HL-60/S4 treated with phorbol 12-myristate 13-acetate at 8.2 ng/mL for 4 days and 3 days (cell line): Measurements from ENCODE around the gene ZNF136.

Experiments
- in situ Hi-C: fragments of 300-500 bp; cut with MboI; formaldehyde crosslinking; loops from 2 replicates; pipeline ENCODE4 v1.15.0; 2022; ENCODE audit warnings: low sequenced_read_pairs

The ZNF136 gene

DNA sequence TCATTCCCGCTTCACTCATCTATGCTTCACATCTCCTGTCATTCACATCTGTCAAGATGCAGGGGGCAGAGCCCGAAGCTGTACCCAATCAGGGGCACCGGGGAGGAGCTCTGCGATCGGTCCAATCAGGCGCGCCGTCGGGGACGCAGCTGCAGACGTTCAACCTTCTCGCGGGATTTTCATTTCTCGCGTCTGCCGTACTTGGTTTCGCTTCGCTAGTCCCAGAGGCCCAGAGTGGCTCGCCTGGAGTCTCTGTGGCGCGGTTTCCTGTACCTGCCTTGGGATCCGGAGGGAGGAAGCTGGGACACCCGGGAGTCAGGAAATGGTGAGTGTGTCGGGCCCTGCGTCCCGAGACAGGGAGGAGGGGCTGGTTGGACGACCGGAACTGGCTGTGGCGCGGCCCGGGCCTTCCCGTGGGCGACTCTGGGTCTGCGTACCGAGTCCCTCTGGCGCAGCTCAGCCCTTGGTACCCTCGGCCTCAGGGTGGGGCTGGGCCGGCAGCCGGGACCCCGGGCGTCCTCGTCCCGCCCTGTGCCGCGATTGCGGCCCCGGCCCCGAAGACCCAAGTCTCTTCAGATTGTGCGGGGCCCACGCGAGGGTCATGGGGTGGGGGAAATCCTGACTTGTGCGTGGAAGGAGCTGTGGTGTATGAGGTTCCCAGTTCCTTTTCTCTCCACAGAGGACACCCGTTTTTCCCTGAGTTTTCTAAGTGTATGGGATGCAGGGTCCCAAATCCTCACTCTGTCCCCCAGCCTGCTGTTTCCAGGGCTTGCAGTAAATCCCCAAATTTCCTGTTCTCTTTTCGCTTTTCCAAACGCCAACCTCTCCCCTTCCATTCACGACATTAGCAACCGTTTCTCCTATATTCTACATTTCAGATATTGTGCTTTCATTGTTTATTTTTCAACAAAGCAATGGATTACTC is at the start of gene ZNF136:
Gene ZNF136, plus strand, starts transcription at position 215 of the 925 bp plus-strand sequence. Its CDS starts 108 bp downstream, at position 323.
- in situ Hi-C loops, result no loop called here

DNA sequence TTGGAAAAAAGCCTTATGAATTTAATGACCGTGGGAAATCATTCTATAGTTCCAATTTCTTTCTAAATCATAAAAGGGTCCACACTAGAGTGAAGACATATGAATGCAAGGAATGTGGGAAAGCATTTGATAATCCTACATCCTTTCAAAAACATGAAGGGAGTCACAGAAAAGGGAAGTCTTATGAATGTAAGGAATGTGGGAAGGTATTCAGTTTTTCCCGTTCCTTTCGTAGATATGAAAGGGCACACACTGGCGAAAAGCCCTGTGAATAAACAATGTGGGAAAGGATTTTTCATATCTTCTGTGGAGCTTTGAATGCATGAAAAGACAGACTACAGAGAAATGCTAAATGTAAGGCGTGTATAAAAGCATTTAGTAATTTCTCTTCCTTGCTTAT is 49.8 kb upstream of the ZNF136 start:
- in situ Hi-C loops, result no loop called here

- in situ Hi-C loops, result no loop called here
Measured at GRCh38 chr19:12117201-12117970, 45.5 kb upstream of the ZNF136 start.

- in situ Hi-C loops, result no loop called here
Measured at GRCh38 chr19:12126707-12127106, 36.2 kb upstream of the ZNF136 start.

DNA sequence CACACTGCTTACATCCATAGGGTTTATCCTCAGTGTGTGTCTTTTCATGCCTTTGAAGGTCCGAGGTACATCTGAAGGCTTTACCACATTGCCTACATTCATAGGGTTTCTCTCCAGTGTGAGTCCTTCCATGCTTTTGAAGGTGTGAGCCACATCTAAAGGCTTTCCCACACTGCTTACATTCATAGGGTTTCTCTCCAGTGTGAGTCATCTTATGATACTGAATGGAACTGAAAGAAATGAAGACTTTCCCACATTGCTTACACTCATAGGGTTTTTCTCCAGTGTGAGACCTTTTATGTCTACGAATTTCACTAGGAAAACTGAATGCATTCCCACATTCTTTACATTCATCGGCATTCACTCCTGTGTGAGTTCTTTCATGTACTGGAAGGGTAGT is 29.8 kb upstream of the ZNF136 start:
- in situ Hi-C loops, result no loop called here

- in situ Hi-C loops, result no loop called here
Measured at GRCh38 chr19:12137221-12137940, 25.5 kb upstream of the ZNF136 start.

GRCh38 chr19:12139269-12139668 is 23.6 kb upstream of the ZNF136 start:
- in situ Hi-C loops, result no loop called here

- in situ Hi-C loops, result no loop called here
Measured at GRCh38 chr19:12139885-12140544, 22.9 kb upstream of the ZNF136 start, which contains the start of gene ZNF20. ZNF20 (minus strand) TSS chr19:12140350; CDS start chr19:12140182, 168 bp downstream.

GRCh38 chr19:12140545-12141404 is 22.1 kb upstream of the ZNF136 start:
- in situ Hi-C loops, result no loop called here

GRCh38 chr19:12141405-12141736 is 21.5 kb upstream of the ZNF136 start:
- in situ Hi-C loops, result no loop called here

DNA sequence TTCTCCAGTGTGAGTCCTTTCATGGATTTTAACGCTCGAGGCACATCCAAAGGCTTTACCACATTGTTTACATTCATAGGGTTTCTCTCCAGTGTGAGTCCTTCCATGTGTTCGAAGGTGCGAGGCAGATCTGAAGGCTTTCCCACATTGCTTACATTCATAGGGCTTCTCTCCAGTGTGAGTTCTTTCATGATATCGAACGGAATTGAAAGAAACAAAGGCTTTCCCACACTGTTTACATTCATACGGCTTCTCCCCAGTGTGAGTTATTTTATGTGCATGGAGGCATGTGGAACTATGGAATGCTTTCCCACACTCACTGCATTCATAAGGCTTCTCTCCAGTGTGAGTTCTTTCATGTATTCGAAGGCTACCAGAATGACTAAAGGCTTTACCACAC is 17.5 kb upstream of the ZNF136 start:
- in situ Hi-C loops, result no loop called here

DNA sequence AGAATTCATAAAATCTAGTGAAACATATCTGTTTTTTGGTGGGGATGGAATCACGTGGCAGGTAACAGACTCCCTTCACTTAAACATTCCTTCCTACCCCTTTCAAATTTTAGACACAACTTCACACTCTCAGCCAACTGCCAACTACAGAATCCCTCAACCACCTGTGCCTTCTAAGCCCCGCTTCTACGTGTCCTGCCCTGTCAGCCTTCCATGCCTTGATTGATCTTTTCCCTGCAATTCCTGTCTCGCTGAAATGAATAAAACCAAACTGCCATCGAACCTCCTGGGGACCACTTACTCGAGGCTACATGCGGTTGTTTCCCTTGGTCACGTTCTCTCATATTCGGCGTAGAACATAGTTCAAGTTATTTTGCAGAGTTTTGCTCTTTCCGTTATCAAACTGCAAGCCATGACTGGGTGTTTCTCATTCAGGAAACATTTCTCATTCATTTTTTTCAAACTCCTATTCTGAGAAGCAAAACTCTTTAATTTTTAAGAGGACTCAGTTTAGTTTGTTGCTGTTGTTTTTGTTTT is 7.5 kb upstream of the ZNF136 start:
- in situ Hi-C loops, result no loop called here

- in situ Hi-C loops, result no loop called here
Measured at GRCh38 chr19:12156223-12157058, 6.5 kb upstream of the ZNF136 start, which contains the start of gene ZNF625. ZNF625 (minus strand) TSS chr19:12156734; CDS start chr19:12156558, 176 bp downstream.

DNA sequence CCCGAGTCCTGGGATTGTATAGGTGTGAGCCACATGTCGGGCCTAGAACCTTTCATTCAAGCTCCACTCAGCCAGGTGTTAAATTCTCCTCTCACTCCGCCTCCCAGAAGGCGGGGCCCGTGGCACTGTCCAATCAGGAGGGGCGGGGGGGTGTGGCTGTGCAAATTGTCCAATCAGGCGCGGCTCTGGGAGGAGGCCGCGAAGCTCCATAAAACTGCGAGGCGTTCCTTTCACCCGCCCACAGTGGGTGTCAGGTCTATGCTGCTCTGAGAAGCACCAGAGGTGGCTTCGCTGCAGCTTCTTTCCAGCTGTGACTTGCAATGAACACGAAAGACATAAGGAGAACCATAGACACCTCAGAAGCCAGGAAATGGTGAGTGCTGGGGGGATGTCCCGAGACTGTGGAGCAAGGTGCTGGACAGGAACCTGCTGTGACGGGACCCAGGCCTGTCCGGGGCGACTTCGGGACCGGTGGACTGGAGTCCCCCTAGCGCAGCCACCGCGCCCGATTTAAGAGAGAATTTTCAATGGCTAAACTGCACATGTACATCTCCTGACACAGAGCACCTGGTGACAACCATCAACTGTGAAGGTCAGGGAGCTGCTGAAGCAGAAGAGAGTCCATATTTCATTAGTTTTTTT is 3.0 kb upstream of the ZNF136 start:
- in situ Hi-C loops, result no loop called here

DNA sequence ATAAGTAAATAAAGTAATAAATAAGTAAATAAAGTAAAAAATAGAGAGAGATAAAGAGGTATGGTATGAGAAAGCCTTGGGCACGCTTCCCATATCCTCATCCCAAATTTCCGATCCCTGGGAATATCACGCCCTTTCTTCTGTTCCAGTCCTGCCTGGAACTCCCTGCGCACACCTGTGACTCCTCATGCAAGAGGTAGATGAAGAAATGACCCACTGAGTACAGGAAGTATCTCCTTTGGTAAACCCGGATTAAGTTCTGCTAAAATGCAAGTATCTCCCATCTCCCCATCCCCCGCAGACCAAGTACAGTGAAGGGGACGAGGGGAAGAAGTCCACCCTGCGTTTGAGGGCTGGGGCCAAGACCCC is 399 bp upstream of the ZNF136 start:
- in situ Hi-C loops, result no loop called here

GRCh38 chr19:12163826-12164225 is 930 bp downstream of the ZNF136 start:
- in situ Hi-C loops, result no loop called here

GRCh38 chr19:12166626-12167025 is 3.7 kb downstream of the ZNF136 start:
- in situ Hi-C loops, result no loop called here

- in situ Hi-C loops, result no loop called here
Measured at GRCh38 chr19:12180377-12180776, 17.5 kb downstream of the ZNF136 start.
